ENCODE data around the gene EYA2.

GRCh38 chr20:47031821-47032220 lies 137.2 kb downstream of the EYA2 start:
- TF ChIP-seq CTCF (IDR thresholded peaks at IDR 0.05), result no peak
- no peak for TF ChIP-seq POLR2A (IDR thresholded peaks at IDR 0.05)
- TF ChIP-seq POLR2AphosphoS5 (IDR thresholded peaks at IDR 0.05), result no peak

Measured in gastroesophageal sphincter (tissue), 3 donors.